Progenitor cell of endocrine pancreas (in vitro differentiated cells): Measurements from ENCODE around the gene CHL1. TPM values are rescaled to one million over a fixed set of nuclear protein-coding genes. Genes with fewer than 3 reads are reported as not detected.

Experiments
- DNase-seq: peaks from one replicate; pipeline ENCODE4 v3.0.0; 2021; ENCODE audit warnings: low spot score; ENCODE audit not compliant: unreplicated experiment
- H3K27ac Mint-ChIP-seq: 2 replicates; pipeline ENCODE4 v1.8.0; 2021; ENCODE audit warnings: mild to moderate bottlenecking, moderate library complexity, mixed read lengths
- H3K27me3 Mint-ChIP-seq: 2 replicates; pipeline ENCODE4 v1.8.0; 2021; ENCODE audit warnings: mixed read lengths
- H3K36me3 Mint-ChIP-seq: 2 replicates; pipeline ENCODE4 v1.8.0; 2022; ENCODE audit warnings: mixed read lengths; ENCODE audit not compliant: insufficient read depth
- H3K4me1 Mint-ChIP-seq: 2 replicates; pipeline ENCODE4 v1.8.0; 2021; ENCODE audit warnings: low read depth, mixed read lengths
- H3K4me3 Mint-ChIP-seq: 2 replicates; pipeline ENCODE4 v1.8.0; 2021; ENCODE audit warnings: low read depth, mild to moderate bottlenecking, moderate library complexity, mixed read lengths
- H3K9me3 Mint-ChIP-seq: 2 replicates; pipeline ENCODE4 v1.8.0; 2021; ENCODE audit warnings: low read depth, mixed read lengths
- CTCF ChIP-seq: fragments of 200-600 bp; sonication (generic); IDR thresholded peaks from one replicate; pipeline ENCODE4 v1.5.0; 2021; ENCODE audit warnings: antibody characterized with exemption, mild to moderate bottlenecking; ENCODE audit not compliant: unreplicated experiment
- total RNA-seq: library from RNA; stranded (reverse); gene quantifications from 2 replicates; pipeline ENCODE4 v1.2.1, GENCODE V29; 2021

Gene CHL1
- total RNA-seq, 1 donor from 2014 or later: 24.7 TPM

- Mint-ChIP-seq H3K27me3 (no peaks in the 10 kb centered on the region), H3K9me3 (no peaks in the 10 kb centered on the region), H3K36me3 (no peaks in the 10 kb centered on the region), H3K4me1 (no peaks in the 10 kb centered on the region), H3K4me3 (no peak overlapping the region), H3K27ac (no peak overlapping the region)
- no peak for TF ChIP-seq CTCF
- DNase-seq: no peak
Measured at GRCh38 chr3:256501-256900, 59.9 kb downstream of the CHL1 start.

- Mint-ChIP-seq H3K27ac (no peak overlapping the region), H3K27me3 (no peaks in the 10 kb centered on the region), H3K4me3 (no peak overlapping the region), H3K9me3 (no peaks in the 10 kb centered on the region), H3K4me1 (no peaks in the 10 kb centered on the region), H3K36me3 (no peaks in the 10 kb centered on the region)
- TF ChIP-seq CTCF: no peak
- DNase-seq: no peak
Measured at GRCh38 chr3:257826-258225, 61.3 kb downstream of the CHL1 start.

- DNase-seq: no peak
- H3K36me3 Mint-ChIP-seq: no peaks in the 10 kb centered on the region
- TF ChIP-seq CTCF: no peak
- no peaks in the 10 kb centered on the region for H3K27me3 Mint-ChIP-seq
- H3K27ac Mint-ChIP-seq: no peak overlapping the region
- peaks cover 11% of the 10 kb centered on the region for H3K4me1 Mint-ChIP-seq
- H3K4me3 Mint-ChIP-seq: no peak overlapping the region
- no peaks in the 10 kb centered on the region for H3K9me3 Mint-ChIP-seq
Measured at GRCh38 chr3:260898-261297, 64.3 kb downstream of the CHL1 start.

GRCh38 chr3:263393-263792 lies 66.8 kb downstream of the CHL1 start:
- H3K4me1 Mint-ChIP-seq: peaks cover 11% of the 10 kb centered on the region
- no peak for DNase-seq
- no peaks in the 10 kb centered on the region for H3K36me3 Mint-ChIP-seq
- no peak for TF ChIP-seq CTCF
- no peak overlapping the region for H3K27ac Mint-ChIP-seq
- H3K4me3 Mint-ChIP-seq: no peak overlapping the region
- no peaks in the 10 kb centered on the region for H3K9me3 Mint-ChIP-seq
- no peaks in the 10 kb centered on the region for H3K27me3 Mint-ChIP-seq

GRCh38 chr3:264394-265156 lies 68.0 kb downstream of the CHL1 start:
- no peaks in the 10 kb centered on the region for H3K9me3 Mint-ChIP-seq
- H3K36me3 Mint-ChIP-seq: no peaks in the 10 kb centered on the region
- TF ChIP-seq CTCF: no peak
- DNase-seq: no peak
- peaks cover 11% of the 10 kb centered on the region for H3K4me1 Mint-ChIP-seq
- H3K27ac Mint-ChIP-seq: peak overlapping the region; percentile 16
- peaks cover 6% of the 10 kb centered on the region for H3K27me3 Mint-ChIP-seq
- H3K4me3 Mint-ChIP-seq: no peak overlapping the region
